Ectodermal cell (in vitro differentiated cells): ENCODE data around the gene TMSB15B. TPM values are rescaled to one million over a fixed set of nuclear protein-coding genes. Genes with fewer than 3 reads are reported as not detected.
"Not testable (repeated sequence)": the region's sequence is repeated elsewhere in the genome, so short reads cannot be mapped to it uniquely, and the experiment has no call there.

ENCODE experiments used
- H3K27ac ChIP-seq: 2 replicates; pipeline ENCODE4 v1.7.0; 2013; ENCODE audit warnings: mild to moderate bottlenecking, low read depth, low read length; ENCODE audit not compliant: insufficient read depth, poor library complexity, severe bottlenecking
- H3K27me3 ChIP-seq: 2 replicates; pipeline ENCODE4 v1.7.0; 2013; ENCODE audit warnings: mild to moderate bottlenecking, low read length; ENCODE audit not compliant: insufficient read depth, control insufficient read depth, poor library complexity, severe bottlenecking
- H3K36me3 ChIP-seq: one replicate; pipeline ENCODE4 v1.7.0; 2013; ENCODE audit warnings: low read length; ENCODE audit not compliant: control insufficient read depth, insufficient read depth
- H3K4me1 ChIP-seq: one replicate; pipeline ENCODE4 v1.7.0; 2013; ENCODE audit warnings: low read length; ENCODE audit not compliant: control insufficient read depth, insufficient read depth
- H3K4me3 ChIP-seq: 2 replicates; pipeline ENCODE4 v1.7.0; 2013; ENCODE audit warnings: low read depth, low read length, control low read depth; ENCODE audit not compliant: insufficient read depth
- H3K9me3 ChIP-seq: 2 replicates; pipeline ENCODE4 v1.7.0; 2013; ENCODE audit warnings: mild to moderate bottlenecking, low read length, moderate library complexity; ENCODE audit not compliant: control insufficient read depth
- WGBS, 2 experiments: methylation state at CpG; one replicate each; pipeline ENCODE4 v1.1.7; 2013; ENCODE audit warnings: missing lambda C conversion rate in 2 of 2; 5-methylcytosine and 5-hydroxymethylcytosine counted together
- polyA plus RNA-seq, 4 experiments: library from polyadenylated mRNA; stranded (reverse); fragments of 50-300 nt; gene quantifications; one replicate each; pipeline ENCODE4 v1.2.3, GENCODE V29; 2013

Gene TMSB15B
- 37.0 TPM for polyA plus RNA-seq (2013, experiment 1 of 4)
- 36.1 TPM for polyA plus RNA-seq (2013, experiment 2 of 4)
- polyA plus RNA-seq (2013, experiment 3 of 4) = 45.3 TPM
- 46.3 TPM for polyA plus RNA-seq (2013, experiment 4 of 4)

GRCh38 chrX:103962411-103963278 lies at the start of gene TMSB15B:
TMSB15B (plus strand) TSS chrX:103962627.
- H3K27me3 ChIP-seq, H3K9me3 ChIP-seq, H3K4me1 ChIP-seq, H3K27ac ChIP-seq, H3K4me3 ChIP-seq, H3K36me3 ChIP-seq: not testable (repeated sequence)
- no CpG with 5 or more reads among the region's 55 CpGs for WGBS, 2 experiments

GRCh38 chrX:103913356-103914020 lies 48.9 kb upstream of the TMSB15B start:
- Histone ChIP-seq H3K9me3 (no peaks in the 10 kb centered on the region), H3K27me3 (no peaks in the 10 kb centered on the region), H3K36me3 (no peaks in the 10 kb centered on the region), H3K4me3 (no peak overlapping the region), H3K4me1 (no peaks in the 10 kb centered on the region), H3K27ac (no peak overlapping the region)
- 83 to 88% methylated on average over 9 to 10 of the region's 10 CpGs for WGBS, 2 experiments

- Histone ChIP-seq H3K27me3 (no peaks in the 10 kb centered on the region), H3K27ac (peak overlapping the region; percentile 16)
- 1 to 2% methylated on average over 14 to 18 of the region's 18 CpGs for WGBS, 2 experiments
Measured at GRCh38 chrX:103918050-103918449, 44.4 kb upstream of the TMSB15B start.

GRCh38 chrX:103918571-103919269 lies 43.7 kb upstream of the TMSB15B start:
- Histone ChIP-seq H3K4me1 (no peaks in the 10 kb centered on the region), H3K27ac (peak overlapping the region; percentile 67), H3K27me3 (no peaks in the 10 kb centered on the region), H3K4me3 (peak overlapping the region; percentile 54), H3K36me3 (no peaks in the 10 kb centered on the region), H3K9me3 (no peaks in the 10 kb centered on the region)
- 0% methylated on average over 63 to 64 of the region's 64 CpGs for WGBS, 2 experiments

More at GRCh38 chrX:103918050-103918449, 44.4 kb upstream of the TMSB15B start:
- no peaks in the 10 kb centered on the region for H3K9me3 ChIP-seq
- H3K4me3 ChIP-seq = peak overlapping the region; percentile 54
- H3K36me3 ChIP-seq = no peaks in the 10 kb centered on the region
- H3K4me1 ChIP-seq = no peaks in the 10 kb centered on the region

GRCh38 chrX:103919270-103919637 lies 43.2 kb upstream of the TMSB15B start:
- Histone ChIP-seq H3K4me3 (peak overlapping the region; percentile 54), H3K27ac (peak overlapping the region; percentile 67), H3K36me3 (no peaks in the 10 kb centered on the region), H3K4me1 (no peaks in the 10 kb centered on the region), H3K27me3 (no peaks in the 10 kb centered on the region), H3K9me3 (no peaks in the 10 kb centered on the region)
- 0 to 1% methylated on average over 9 to 10 of the region's 10 CpGs for WGBS, 2 experiments

- H3K9me3 ChIP-seq, H3K27me3 ChIP-seq, H3K27ac ChIP-seq, H3K4me3 ChIP-seq, H3K36me3 ChIP-seq, H3K4me1 ChIP-seq: not testable (repeated sequence)
- WGBS, 2 experiments = 90 to 98% methylated on average over 2 to 3 of the region's 3 CpGs
Measured at GRCh38 chrX:103920515-103920914, 41.9 kb upstream of the TMSB15B start.

GRCh38 chrX:103927030-103927429 lies 35.4 kb upstream of the TMSB15B start:
- Histone ChIP-seq H3K27me3 (no peaks in the 10 kb centered on the region), H3K4me3 (no peak overlapping the region), H3K27ac (no peak overlapping the region), H3K4me1 (no peaks in the 10 kb centered on the region), H3K36me3 (no peaks in the 10 kb centered on the region), H3K9me3 (no peaks in the 10 kb centered on the region)
- WGBS, 2 experiments = 83 to 96% methylated on average over 4 of the region's 4 CpGs

GRCh38 chrX:103927633-103928032 lies 34.8 kb upstream of the TMSB15B start:
- Histone ChIP-seq H3K4me1 (no peaks in the 10 kb centered on the region), H3K9me3 (no peaks in the 10 kb centered on the region), H3K4me3 (no peak overlapping the region), H3K36me3 (no peaks in the 10 kb centered on the region), H3K27ac (no peak overlapping the region), H3K27me3 (no peaks in the 10 kb centered on the region)
- 92 to 95% methylated on average over 3 to 4 of the region's 4 CpGs for WGBS, 2 experiments

- Histone ChIP-seq H3K9me3 (no peaks in the 10 kb centered on the region), H3K4me1 (no peaks in the 10 kb centered on the region), H3K27me3 (no peaks in the 10 kb centered on the region), H3K36me3 (no peaks in the 10 kb centered on the region), H3K27ac (no peak overlapping the region), H3K4me3 (no peak overlapping the region)
- WGBS, 2 experiments = 92 to 93% methylated on average over 3 of the region's 4 CpGs
Measured at GRCh38 chrX:103932133-103932532, 30.3 kb upstream of the TMSB15B start.

GRCh38 chrX:103940257-103940656 lies 22.2 kb upstream of the TMSB15B start:
- not testable (repeated sequence) for H3K9me3 ChIP-seq, H3K4me3 ChIP-seq, H3K27me3 ChIP-seq, H3K4me1 ChIP-seq, H3K36me3 ChIP-seq, H3K27ac ChIP-seq
- 81 to 82% methylated on average over 6 of the region's 6 CpGs for WGBS, 2 experiments
